ENCODE measurements around the gene ANKRD63. TPM values are rescaled to one million over a fixed set of nuclear protein-coding genes. Genes with fewer than 3 reads are reported as not detected.

ANKRD63 gene
- total RNA-seq, 2 donors from 2014 or later: not detected

- no peak for TF ChIP-seq CTCF (conservative IDR thresholded peaks at IDR 0.05)
Observed at GRCh38 chr15:40293905-40294895, 11.3 kb upstream of the ANKRD63 start.

GRCh38 chr15:40293006-40293405, 10.1 kb upstream of the ANKRD63 start:
- Histone ChIP-seq H3K9me3 (ENCODE audit: control insufficient read depth, low read length) (no peaks in the 10 kb centered on the region), H3K27ac (ENCODE audit: low read depth, low read length) (no peak overlapping the region), H3K27me3 (ENCODE audit: control insufficient read depth, insufficient read depth, low read length, poor library complexity, severe bottlenecking) (peaks cover 96% of the 10 kb centered on the region), H3K36me3 (ENCODE audit: control insufficient read depth, insufficient read depth, low read length) (no peaks in the 10 kb centered on the region), H3K9ac (ENCODE audit: extremely low read depth, low read length, poor library complexity, severe bottlenecking) (no peak overlapping the region), H3K4me3 (ENCODE audit: low read length) (no peak overlapping the region), H3K4me1 (ENCODE audit: control insufficient read depth, insufficient read depth, low read length) (no peaks in the 10 kb centered on the region)
- Mint-ChIP-seq H3K27me3 (ENCODE audit: insufficient read depth) (peaks cover 93% of the 10 kb centered on the region), H3K36me3 (ENCODE audit: low read depth) (no peaks in the 10 kb centered on the region), H3K27ac (no peak overlapping the region), H3K4me1 (peaks cover 9% of the 10 kb centered on the region), H3K4me3 (no peak overlapping the region), H3K9me3 (no peaks in the 10 kb centered on the region)
- DNase-seq: no peak
- no peak for TF ChIP-seq CTCF (conservative IDR thresholded peaks at IDR 0.05)

More at GRCh38 chr15:40293905-40294895, 11.3 kb upstream of the ANKRD63 start:
- Histone ChIP-seq H3K9ac (ENCODE audit: extremely low read depth, low read length, poor library complexity, severe bottlenecking) (no peak overlapping the region), H3K4me3 (ENCODE audit: low read length) (no peak overlapping the region), H3K27me3 (ENCODE audit: control insufficient read depth, insufficient read depth, low read length, poor library complexity, severe bottlenecking) (peaks cover 85% of the 10 kb centered on the region), H3K4me1 (ENCODE audit: control insufficient read depth, insufficient read depth, low read length) (no peaks in the 10 kb centered on the region), H3K36me3 (ENCODE audit: control insufficient read depth, insufficient read depth, low read length) (no peaks in the 10 kb centered on the region), H3K9me3 (ENCODE audit: control insufficient read depth, low read length) (no peaks in the 10 kb centered on the region), H3K27ac (ENCODE audit: low read depth, low read length) (no peak overlapping the region)
- peaks cover 9% of the 10 kb centered on the region for H3K4me1 Mint-ChIP-seq
- H3K36me3 Mint-ChIP-seq (ENCODE audit: low read depth): no peaks in the 10 kb centered on the region
- H3K4me3 Mint-ChIP-seq: no peak overlapping the region
- no peak for DNase-seq
- WGBS, 2 experiments (ENCODE audit: insufficient coverage in 1 of 2, insufficient read length in 1 of 2): 88 to 89% methylated on average over 11 to 20 of the region's 20 CpGs
- H3K27me3 Mint-ChIP-seq (ENCODE audit: insufficient read depth): peaks cover 90% of the 10 kb centered on the region
- peaks cover under 1% of the 10 kb centered on the region for H3K9me3 Mint-ChIP-seq
- no peak overlapping the region for H3K27ac Mint-ChIP-seq

GRCh38 chr15:40292246-40292645, 9.4 kb upstream of the ANKRD63 start:
- Mint-ChIP-seq H3K36me3 (ENCODE audit: low read depth) (no peaks in the 10 kb centered on the region), H3K9me3 (no peaks in the 10 kb centered on the region), H3K27ac (no peak overlapping the region), H3K4me1 (peaks cover 9% of the 10 kb centered on the region), H3K4me3 (no peak overlapping the region), H3K27me3 (ENCODE audit: insufficient read depth) (peaks cover 93% of the 10 kb centered on the region)
- Histone ChIP-seq H3K9ac (ENCODE audit: extremely low read depth, low read length, poor library complexity, severe bottlenecking) (no peak overlapping the region), H3K27ac (ENCODE audit: low read depth, low read length) (no peak overlapping the region), H3K4me3 (ENCODE audit: low read length) (no peak overlapping the region), H3K36me3 (ENCODE audit: control insufficient read depth, insufficient read depth, low read length) (no peaks in the 10 kb centered on the region), H3K9me3 (ENCODE audit: control insufficient read depth, low read length) (no peaks in the 10 kb centered on the region), H3K27me3 (ENCODE audit: control insufficient read depth, insufficient read depth, low read length, poor library complexity, severe bottlenecking) (peaks cover 97% of the 10 kb centered on the region), H3K4me1 (ENCODE audit: control insufficient read depth, insufficient read depth, low read length) (no peaks in the 10 kb centered on the region)
- no peak for TF ChIP-seq CTCF (conservative IDR thresholded peaks at IDR 0.05)
- no peak for DNase-seq
- 90 to 100% methylated on average over 1 to 3 of the region's 3 CpGs for WGBS, 2 experiments (ENCODE audit: insufficient coverage in 1 of 2, insufficient read length in 1 of 2)
